ENCODE measurements around the gene DAPK1.

The DAPK1 gene

GRCh38 chr9:87602933-87603643 is 105.4 kb downstream of the DAPK1 start:
- DNase-seq: no peak
- Histone ChIP-seq H3K79me2 (ENCODE audit: low read length) (no peaks in the 10 kb centered on the region), H3K4me1 (ENCODE audit: low read length) (no peaks in the 10 kb centered on the region), H3K27me3 (replicated peaks; ENCODE audit: insufficient read depth, low read length) (no peaks in the 10 kb centered on the region), H3K27ac (ENCODE audit: low read length) (no peak overlapping the region), H2AFZ (ENCODE audit: low read length) (no peak overlapping the region), H4K20me1 (ENCODE audit: insufficient read depth, low read length) (no peaks in the 10 kb centered on the region), H3F3A (ENCODE audit: insufficient read depth, low read length) (no peaks in the 10 kb centered on the region), H3K4me3 (ENCODE audit: low read length) (no peak overlapping the region), H3K9ac (ENCODE audit: low read length) (no peak overlapping the region), H3K9me3 (replicated peaks; ENCODE audit: insufficient read depth, low read length) (no peaks in the 10 kb centered on the region), H3K4me2 (ENCODE audit: low read depth, low read length) (no peak overlapping the region), H3K36me3 (replicated peaks; ENCODE audit: insufficient read depth, low read length) (no peaks in the 10 kb centered on the region), H3K9me2 (replicated peaks; ENCODE audit: insufficient read depth, low read length) (no peaks in the 10 kb centered on the region)
- TF ChIP-seq CTCF (IDR thresholded peaks at IDR 0.05; ENCODE audit: low read length) (no peak), EZH2 (optimal IDR thresholded peaks at IDR 0.05; ENCODE audit: low read depth, low read length) (no peak), EZH2phosphoT487 (IDR thresholded peaks at IDR 0.05; ENCODE audit: low read length) (no peak)

DNA sequence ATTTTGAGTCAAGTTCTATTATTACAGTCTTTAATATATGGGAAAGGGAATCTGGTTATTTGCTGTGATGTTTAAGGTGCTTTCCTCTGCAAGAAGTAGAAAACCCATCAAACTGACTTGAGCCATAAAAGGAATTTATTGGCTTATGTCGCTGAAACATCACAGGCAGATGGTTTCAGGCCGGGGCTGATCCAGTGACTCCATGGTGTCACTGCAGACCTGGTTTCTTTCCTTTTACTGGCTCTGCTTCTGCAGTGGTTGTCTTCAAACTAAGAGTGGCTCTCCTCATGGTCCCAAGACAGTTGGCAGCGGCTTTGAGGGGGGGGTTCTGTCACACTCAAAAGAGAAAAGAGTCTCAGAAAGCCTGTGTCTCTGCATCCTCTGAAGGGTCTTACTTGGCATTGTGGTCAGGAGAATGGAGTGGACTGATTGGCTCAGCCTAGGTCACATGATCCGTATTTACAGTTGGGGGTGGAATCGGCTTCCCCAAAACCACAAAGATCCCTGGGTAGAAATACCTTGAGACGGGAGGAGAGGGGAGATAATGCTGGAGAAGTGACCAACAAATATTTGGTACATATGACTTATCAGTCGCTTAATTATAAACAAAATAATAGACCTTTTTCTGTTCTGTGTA is 106.3 kb downstream of the DAPK1 start:
- no peaks in the 10 kb centered on the region for H3F3A ChIP-seq (ENCODE audit: insufficient read depth, low read length)
- no peak overlapping the region for H3K9ac ChIP-seq (ENCODE audit: low read length)
- H3K4me2 ChIP-seq (ENCODE audit: low read depth, low read length): no peak overlapping the region
- H3K9me3 ChIP-seq (replicated peaks; ENCODE audit: insufficient read depth, low read length): no peaks in the 10 kb centered on the region
- no peaks in the 10 kb centered on the region for H3K79me2 ChIP-seq (ENCODE audit: low read length)
- no peaks in the 10 kb centered on the region for H3K36me3 ChIP-seq (replicated peaks; ENCODE audit: insufficient read depth, low read length)
- no peak overlapping the region for H2AFZ ChIP-seq (ENCODE audit: low read length)
- H3K27ac ChIP-seq (ENCODE audit: low read length): no peak overlapping the region
- no peak for DNase-seq
- H3K27me3 ChIP-seq (replicated peaks; ENCODE audit: insufficient read depth, low read length): no peaks in the 10 kb centered on the region
- H3K4me1 ChIP-seq (ENCODE audit: low read length): no peaks in the 10 kb centered on the region
- H4K20me1 ChIP-seq (ENCODE audit: insufficient read depth, low read length): no peaks in the 10 kb centered on the region
- no peak for TF ChIP-seq CTCF (IDR thresholded peaks at IDR 0.05; ENCODE audit: low read length)
- TF ChIP-seq EZH2 (optimal IDR thresholded peaks at IDR 0.05; ENCODE audit: low read depth, low read length): no peak
- TF ChIP-seq EZH2phosphoT487 (IDR thresholded peaks at IDR 0.05; ENCODE audit: low read length): no peak
- no peak overlapping the region for H3K4me3 ChIP-seq (ENCODE audit: low read length)
- H3K9me2 ChIP-seq (replicated peaks; ENCODE audit: insufficient read depth, low read length): no peaks in the 10 kb centered on the region

DNA sequence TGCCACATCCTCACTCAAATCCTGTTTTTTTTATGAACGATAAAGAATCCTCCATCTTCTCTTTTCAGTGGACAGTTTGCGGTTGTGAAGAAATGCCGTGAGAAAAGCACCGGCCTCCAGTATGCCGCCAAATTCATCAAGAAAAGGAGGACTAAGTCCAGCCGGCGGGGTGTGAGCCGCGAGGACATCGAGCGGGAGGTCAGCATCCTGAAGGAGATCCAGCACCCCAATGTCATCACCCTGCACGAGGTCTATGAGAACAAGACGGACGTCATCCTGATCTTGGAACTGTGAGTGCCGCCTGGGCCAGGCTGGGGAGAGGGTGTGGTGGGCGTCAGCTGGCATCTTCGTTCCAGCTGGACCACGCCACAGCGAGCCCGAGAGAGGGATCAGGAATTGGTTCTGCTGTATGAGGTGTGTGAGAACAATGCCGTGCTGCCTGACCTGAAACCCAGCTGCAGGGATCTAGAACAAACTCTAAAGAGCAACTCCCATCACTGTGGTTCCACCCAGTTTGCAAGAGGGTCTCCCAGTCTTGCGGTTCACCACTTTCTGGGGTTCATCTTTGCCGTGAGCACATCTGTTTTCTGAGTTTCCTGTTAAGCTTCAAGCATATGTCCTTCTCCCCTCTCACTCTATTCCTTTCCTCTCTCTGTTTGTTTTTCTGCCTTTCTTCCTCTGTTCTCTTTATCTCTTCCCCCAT is 107.4 kb downstream of the DAPK1 start:
- no peak overlapping the region for H2AFZ ChIP-seq (ENCODE audit: low read length)
- H3K4me3 ChIP-seq (ENCODE audit: low read length): no peak overlapping the region
- H3K36me3 ChIP-seq (replicated peaks; ENCODE audit: insufficient read depth, low read length): no peaks in the 10 kb centered on the region
- H3K4me1 ChIP-seq (ENCODE audit: low read length): no peaks in the 10 kb centered on the region
- no peaks in the 10 kb centered on the region for H3F3A ChIP-seq (ENCODE audit: insufficient read depth, low read length)
- no peaks in the 10 kb centered on the region for H3K27me3 ChIP-seq (replicated peaks; ENCODE audit: insufficient read depth, low read length)
- no peak overlapping the region for H3K4me2 ChIP-seq (ENCODE audit: low read depth, low read length)
- DNase-seq: no peak
- H4K20me1 ChIP-seq (ENCODE audit: insufficient read depth, low read length): no peaks in the 10 kb centered on the region
- no peak for TF ChIP-seq CTCF (IDR thresholded peaks at IDR 0.05; ENCODE audit: low read length)
- H3K9me2 ChIP-seq (replicated peaks; ENCODE audit: insufficient read depth, low read length): no peaks in the 10 kb centered on the region
- no peaks in the 10 kb centered on the region for H3K79me2 ChIP-seq (ENCODE audit: low read length)
- no peaks in the 10 kb centered on the region for H3K9me3 ChIP-seq (replicated peaks; ENCODE audit: insufficient read depth, low read length)
- no peak overlapping the region for H3K27ac ChIP-seq (ENCODE audit: low read length)
- H3K9ac ChIP-seq (ENCODE audit: low read length): no peak overlapping the region
